Activated T-helper 2 cell treated with anti-CD3 and anti-CD28 coated beads, Interferon-gamma antibody, Interleukin-2, Interleukin-4, amounts not matched to agents 10 μg/mL and 5 μg/mL and 100 μg/mL, durations not matched to agents 14 hours and 24 hours and 36 hours (primary cell): ENCODE measurements around the gene KDM4B. TPM values are rescaled to one million over a fixed set of nuclear protein-coding genes. Genes with fewer than 3 reads are reported as not detected.

Experiments
- DNase-seq: peaks from one replicate; pipeline ENCODE4 v3.0.0; 2021; ENCODE audit warnings: low spot score
- H3K27ac Mint-ChIP-seq: one replicate; pipeline ENCODE4 v1.8.0; 2021; ENCODE audit warnings: mixed read lengths
- H3K27me3 Mint-ChIP-seq: one replicate; pipeline ENCODE4 v1.8.0; 2021; ENCODE audit warnings: low read depth, mixed read lengths
- H3K36me3 Mint-ChIP-seq: one replicate; pipeline ENCODE4 v1.8.0; 2021; ENCODE audit warnings: low read depth, mixed read lengths
- H3K4me1 Mint-ChIP-seq: one replicate; pipeline ENCODE4 v1.8.0; 2021; ENCODE audit warnings: low read depth, mixed read lengths
- H3K4me3 Mint-ChIP-seq: one replicate; pipeline ENCODE4 v1.8.0; 2021; ENCODE audit warnings: low read depth, mild to moderate bottlenecking, moderate library complexity, mixed read lengths
- H3K9me3 Mint-ChIP-seq: one replicate; pipeline ENCODE4 v1.8.0; 2021; ENCODE audit warnings: mixed read lengths
- intact Hi-C: fragments of 100-400 bp; cut with micrococcal nuclease; formaldehyde crosslinking; loops from one replicate; pipeline ENCODE4 v1.15.1; 2023
- total RNA-seq: library from RNA; stranded (reverse); gene quantifications from 2 replicates; pipeline ENCODE4 v1.2.3, GENCODE V29; 2022

The KDM4B gene
- total RNA-seq, 1 donor from 2014 or later, result 51.7 TPM

DNA sequence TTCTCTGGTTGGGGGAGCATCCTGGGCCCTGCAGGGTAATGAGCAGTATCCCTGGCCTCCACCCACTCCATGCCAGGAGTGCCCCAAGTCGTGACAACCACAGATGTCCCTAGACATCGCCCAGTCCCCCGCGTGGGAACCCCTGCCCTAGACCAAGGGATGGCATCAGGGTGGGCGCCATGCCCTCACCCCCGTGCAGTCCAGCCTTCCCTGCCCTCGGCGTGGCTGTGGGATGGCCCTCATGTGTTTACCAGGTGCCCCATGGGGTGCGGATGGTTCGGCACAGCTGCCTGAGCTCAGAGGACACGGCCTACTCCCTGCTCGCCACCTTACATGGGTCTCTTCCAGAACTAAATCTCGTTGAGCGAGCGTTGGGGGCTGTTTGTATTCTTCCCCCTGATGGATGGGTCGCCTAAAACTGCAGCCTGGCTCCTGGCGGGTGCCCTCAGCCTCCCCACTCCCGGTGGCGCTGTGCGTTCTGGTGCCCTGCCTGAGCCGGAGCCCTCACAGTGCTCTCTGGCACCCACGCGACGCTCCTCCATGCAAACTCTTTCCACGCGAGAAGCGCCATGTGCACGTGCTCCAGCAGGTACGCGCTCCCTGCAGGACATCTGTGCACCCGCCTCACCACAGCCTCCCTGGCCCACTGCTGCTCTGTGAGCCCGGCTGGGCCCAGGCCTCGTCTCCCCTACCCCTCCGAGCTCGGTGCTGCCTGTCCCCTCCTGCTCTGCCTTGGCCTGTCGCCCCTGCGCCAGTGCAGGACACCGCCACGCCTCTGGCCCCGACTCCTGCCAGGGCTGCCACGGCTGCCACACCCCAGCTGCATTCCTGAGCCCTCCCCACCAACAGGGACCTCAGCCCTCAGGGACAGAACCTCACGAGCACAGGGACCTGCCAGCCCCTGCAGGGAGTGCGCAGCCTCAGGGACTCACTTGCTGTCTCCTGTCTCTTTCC, 145.0 kb downstream of the KDM4B start:
- no peaks in the 10 kb centered on the region for H3K9me3 Mint-ChIP-seq
- H3K27ac Mint-ChIP-seq, result no peak overlapping the region
- intact Hi-C loops, result no loop called here
- H3K4me3 Mint-ChIP-seq, result no peak overlapping the region
- peaks cover 26% of the 10 kb centered on the region for H3K36me3 Mint-ChIP-seq
- no peak for DNase-seq
- H3K27me3 Mint-ChIP-seq, result no peaks in the 10 kb centered on the region
- H3K4me1 Mint-ChIP-seq, result no peaks in the 10 kb centered on the region

DNA sequence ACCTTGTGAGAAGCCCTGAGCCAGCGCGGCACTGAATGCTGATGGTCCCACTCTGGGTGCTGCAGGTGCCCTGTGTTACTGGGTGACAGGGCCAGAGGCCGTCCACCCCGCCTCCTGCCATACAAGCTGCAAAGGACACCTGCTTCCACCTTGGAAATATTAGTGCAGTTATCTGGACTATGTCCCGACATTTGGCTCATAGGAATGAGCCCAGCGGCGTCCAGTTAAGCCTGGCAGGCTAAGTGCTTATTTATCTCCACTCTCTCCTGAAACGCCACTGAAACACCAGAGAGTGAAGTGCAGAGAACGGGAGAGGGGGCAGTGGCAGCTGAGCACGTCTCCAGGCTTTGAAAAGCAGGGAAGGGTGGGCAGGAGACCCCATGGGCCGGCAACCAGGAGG, 145.8 kb downstream of the KDM4B start:
- Mint-ChIP-seq H3K36me3 (peaks cover 26% of the 10 kb centered on the region), H3K27ac (no peak overlapping the region), H3K4me3 (no peak overlapping the region), H3K9me3 (no peaks in the 10 kb centered on the region), H3K4me1 (no peaks in the 10 kb centered on the region), H3K27me3 (no peaks in the 10 kb centered on the region)
- DNase-seq, result no peak
- intact Hi-C loops, result no loop called here

DNA sequence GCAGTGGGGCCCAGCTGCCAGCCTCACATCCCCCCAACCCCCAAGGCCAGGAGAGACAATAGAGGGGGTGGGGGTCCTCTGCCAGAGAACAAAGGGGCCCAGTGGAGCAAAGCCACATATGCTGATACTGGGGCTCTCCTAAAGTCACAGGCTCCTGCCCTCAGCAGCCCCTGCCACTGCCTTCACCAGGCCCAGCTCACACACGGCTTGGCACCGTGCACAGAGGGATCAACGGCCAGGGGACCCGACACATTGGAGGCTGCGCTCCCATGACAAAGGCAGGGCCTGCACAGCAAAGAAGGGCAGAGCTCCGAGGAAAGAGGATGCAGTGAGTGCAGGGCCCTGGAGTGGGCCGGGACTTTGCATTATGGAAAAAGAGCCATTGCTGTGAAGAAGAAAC, 146.4 kb downstream of the KDM4B start:
- Mint-ChIP-seq H3K27me3 (no peaks in the 10 kb centered on the region), H3K4me1 (no peaks in the 10 kb centered on the region), H3K27ac (no peak overlapping the region), H3K4me3 (no peak overlapping the region), H3K36me3 (peaks cover 26% of the 10 kb centered on the region), H3K9me3 (no peaks in the 10 kb centered on the region)
- intact Hi-C loops, result no loop called here
- no peak for DNase-seq

DNA sequence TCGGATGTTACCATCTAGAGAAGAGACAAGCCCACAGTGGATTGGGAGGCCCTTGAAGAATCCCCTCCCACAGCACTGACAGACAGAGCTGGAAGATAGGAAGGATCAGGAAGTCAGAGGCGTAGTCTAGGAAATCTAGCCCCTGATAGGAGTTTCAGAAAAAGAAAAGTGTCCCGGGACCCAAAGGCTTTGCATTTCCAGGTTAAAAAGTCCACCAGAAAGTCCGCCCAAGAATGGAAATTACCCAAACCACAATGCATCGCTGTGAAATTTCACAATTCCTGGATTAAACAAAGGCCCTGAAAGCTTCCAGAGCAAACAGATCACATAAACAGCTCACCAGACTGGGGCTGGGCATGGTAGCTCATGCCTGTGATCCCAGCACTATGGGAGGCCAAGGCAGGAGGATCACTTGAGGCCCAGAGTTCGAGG, 146.9 kb downstream of the KDM4B start:
- no peaks in the 10 kb centered on the region for H3K4me1 Mint-ChIP-seq
- no peaks in the 10 kb centered on the region for H3K27me3 Mint-ChIP-seq
- H3K36me3 Mint-ChIP-seq, result peaks cover 26% of the 10 kb centered on the region
- no peak overlapping the region for H3K27ac Mint-ChIP-seq
- H3K9me3 Mint-ChIP-seq, result no peaks in the 10 kb centered on the region
- H3K4me3 Mint-ChIP-seq, result no peak overlapping the region
- no peak for DNase-seq
- intact Hi-C loops, result no loop called here

DNA sequence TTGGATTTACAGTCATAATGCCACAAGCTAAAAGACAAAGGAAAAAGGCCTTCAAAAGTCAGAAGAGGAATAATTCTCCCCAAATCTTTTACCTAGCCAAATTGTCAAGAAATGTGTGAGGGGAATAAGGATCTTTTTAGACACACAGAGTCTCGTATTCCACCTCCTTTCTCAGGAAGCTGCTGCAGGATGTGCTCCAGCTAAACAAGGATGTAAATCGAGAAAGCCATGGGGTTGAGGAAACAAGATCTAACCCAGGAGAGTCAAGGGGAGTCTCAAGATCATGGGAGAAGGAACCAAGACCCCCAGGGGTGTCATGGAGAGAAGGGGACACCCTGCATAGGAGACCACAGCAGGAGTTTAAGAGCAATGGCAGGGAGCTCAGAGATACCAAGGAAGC, 147.4 kb downstream of the KDM4B start:
- no peak overlapping the region for H3K4me3 Mint-ChIP-seq
- peaks cover 26% of the 10 kb centered on the region for H3K36me3 Mint-ChIP-seq
- no peak for DNase-seq
- intact Hi-C loops, result no loop called here
- H3K9me3 Mint-ChIP-seq, result no peaks in the 10 kb centered on the region
- no peaks in the 10 kb centered on the region for H3K4me1 Mint-ChIP-seq
- H3K27ac Mint-ChIP-seq, result no peak overlapping the region
- H3K27me3 Mint-ChIP-seq, result no peaks in the 10 kb centered on the region

DNA sequence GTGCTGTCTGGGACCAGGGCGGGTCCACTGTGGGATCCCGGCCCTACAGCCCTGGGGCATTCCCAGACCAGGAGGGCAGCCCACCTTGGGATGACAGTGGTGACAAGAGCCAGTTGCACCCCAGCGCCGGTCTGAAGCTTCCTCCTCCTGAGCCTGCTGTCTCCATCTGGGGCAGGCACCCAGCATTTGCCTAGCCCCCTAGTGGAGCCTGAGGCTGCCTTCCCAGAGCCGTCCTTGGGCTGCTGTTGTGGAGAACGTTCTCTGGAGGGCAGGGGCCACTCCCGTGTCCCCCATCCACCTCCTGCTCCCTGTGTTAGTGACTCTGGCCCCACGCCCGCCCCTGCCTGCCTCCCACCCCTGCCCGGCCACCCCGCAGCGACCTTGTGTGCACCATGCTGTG, 148.5 kb downstream of the KDM4B start:
- peaks cover 25% of the 10 kb centered on the region for H3K36me3 Mint-ChIP-seq
- H3K27ac Mint-ChIP-seq, result no peak overlapping the region
- no peaks in the 10 kb centered on the region for H3K4me1 Mint-ChIP-seq
- DNase-seq, result no peak
- intact Hi-C loops, result no loop called here
- no peaks in the 10 kb centered on the region for H3K9me3 Mint-ChIP-seq
- H3K4me3 Mint-ChIP-seq, result no peak overlapping the region
- no peaks in the 10 kb centered on the region for H3K27me3 Mint-ChIP-seq

DNA sequence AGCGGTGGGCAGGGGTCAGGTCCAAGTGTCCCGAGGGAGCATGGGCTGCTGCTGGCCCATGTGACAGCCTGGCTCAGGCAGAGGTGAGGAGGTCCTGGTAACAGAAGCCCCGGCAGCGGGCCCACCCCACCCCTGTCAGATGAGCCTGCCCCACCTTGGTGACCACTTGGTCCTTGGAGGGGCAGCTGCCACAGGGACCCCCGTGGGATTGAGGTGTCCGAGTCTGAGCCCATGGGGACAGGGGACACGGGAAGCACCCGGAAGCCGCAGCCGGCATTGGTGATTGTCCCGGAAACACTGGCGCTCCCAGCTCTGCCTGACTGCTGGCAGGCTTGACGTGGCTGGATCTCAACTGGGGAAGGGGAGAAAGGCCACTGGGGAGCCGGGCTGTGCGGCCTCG, 149.1 kb downstream of the KDM4B start:
- intact Hi-C loops, result no loop called here
- no peaks in the 10 kb centered on the region for H3K4me1 Mint-ChIP-seq
- H3K36me3 Mint-ChIP-seq, result peaks cover 23% of the 10 kb centered on the region
- H3K9me3 Mint-ChIP-seq, result no peaks in the 10 kb centered on the region
- DNase-seq, result no peak
- H3K27ac Mint-ChIP-seq, result no peak overlapping the region
- H3K4me3 Mint-ChIP-seq, result no peak overlapping the region
- H3K27me3 Mint-ChIP-seq, result no peaks in the 10 kb centered on the region

DNA sequence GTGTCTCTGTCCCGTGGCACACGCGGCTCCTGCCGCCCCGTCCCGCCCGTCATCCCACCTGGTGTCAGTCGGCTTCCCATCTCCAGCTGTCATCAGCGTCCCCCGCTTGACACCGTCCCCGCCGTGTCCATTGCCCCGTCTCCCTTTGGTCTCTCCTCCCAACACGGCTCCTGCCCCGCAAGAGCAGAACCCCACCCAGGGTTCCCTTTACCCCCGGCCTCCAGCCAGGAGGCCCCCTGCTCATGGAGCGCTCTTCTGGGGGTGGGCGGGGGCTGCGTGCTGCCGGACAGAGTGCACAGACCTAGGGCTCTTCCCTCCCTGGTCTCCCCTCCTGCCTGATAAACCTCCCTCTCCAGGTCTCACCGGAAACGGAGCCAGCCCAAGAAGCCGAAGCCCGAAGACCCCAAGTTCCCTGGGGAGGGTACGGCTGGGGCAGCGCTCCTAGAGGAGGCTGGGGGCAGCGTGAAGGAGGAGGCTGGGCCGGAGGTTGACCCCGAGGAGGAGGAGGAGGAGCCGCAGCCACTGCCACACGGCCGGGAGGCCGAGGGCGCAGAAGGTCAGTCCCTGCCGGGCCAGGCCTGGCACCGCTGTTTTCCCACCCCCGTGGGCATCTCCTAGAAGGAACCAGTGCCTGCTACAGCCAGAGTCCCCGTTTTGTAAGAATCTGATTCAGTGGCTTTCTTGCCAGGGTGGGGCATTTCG, 150.5 kb downstream of the KDM4B start:
- H3K27ac Mint-ChIP-seq, result no peak overlapping the region
- no peaks in the 10 kb centered on the region for H3K27me3 Mint-ChIP-seq
- H3K36me3 Mint-ChIP-seq, result peaks cover 23% of the 10 kb centered on the region
- intact Hi-C loops, result no loop called here
- DNase-seq, result no peak
- no peak overlapping the region for H3K4me3 Mint-ChIP-seq
- H3K4me1 Mint-ChIP-seq, result no peaks in the 10 kb centered on the region
- H3K9me3 Mint-ChIP-seq, result no peaks in the 10 kb centered on the region

DNA sequence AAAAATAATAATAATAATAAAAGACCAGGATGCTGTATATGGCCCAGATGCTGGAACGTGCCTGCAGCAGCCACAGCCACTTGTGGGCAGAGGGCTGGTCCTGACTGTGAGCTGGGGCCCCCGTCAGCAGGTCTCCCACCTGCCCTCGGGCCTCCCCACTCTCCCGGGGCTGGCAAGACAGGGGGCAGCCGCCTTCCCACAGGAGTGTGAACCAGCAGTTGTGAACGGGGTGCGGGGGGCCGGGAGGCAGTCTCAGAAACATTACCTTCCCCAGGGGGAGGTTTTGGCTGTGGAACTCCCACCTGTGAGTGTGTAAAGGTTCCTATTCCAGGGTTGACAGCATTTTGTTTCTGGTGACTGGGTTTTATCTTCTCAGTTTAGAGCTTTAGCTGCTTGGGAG, 151.4 kb downstream of the KDM4B start:
- Mint-ChIP-seq H3K4me1 (no peaks in the 10 kb centered on the region), H3K27ac (no peak overlapping the region), H3K9me3 (no peaks in the 10 kb centered on the region), H3K27me3 (no peaks in the 10 kb centered on the region), H3K4me3 (no peak overlapping the region), H3K36me3 (peaks cover 19% of the 10 kb centered on the region)
- no peak for DNase-seq
- intact Hi-C loops, result no loop called here

DNA sequence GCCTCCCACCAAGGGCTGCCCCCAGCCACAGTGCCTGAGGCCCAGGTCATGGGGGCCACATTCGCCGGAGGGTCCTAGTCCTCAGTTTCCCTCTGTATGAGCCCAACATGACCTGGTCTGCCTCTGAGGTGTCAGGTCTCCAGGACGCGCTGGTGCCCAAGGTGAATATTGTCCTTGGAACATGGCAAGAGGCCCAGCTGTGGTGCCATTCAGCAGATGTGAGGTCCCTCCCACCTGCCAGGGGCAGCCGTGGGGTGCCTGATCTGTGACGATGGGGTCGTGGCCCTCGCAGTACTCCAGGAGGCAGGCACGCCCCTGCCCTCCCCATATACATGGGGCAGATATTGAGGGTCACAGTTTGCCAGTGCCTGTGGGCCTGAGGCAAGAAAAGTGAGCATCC, 151.9 kb downstream of the KDM4B start:
- Mint-ChIP-seq H3K4me1 (no peaks in the 10 kb centered on the region), H3K36me3 (peaks cover 14% of the 10 kb centered on the region), H3K4me3 (no peak overlapping the region), H3K27me3 (no peaks in the 10 kb centered on the region), H3K27ac (no peak overlapping the region), H3K9me3 (no peaks in the 10 kb centered on the region)
- no peak for DNase-seq
- intact Hi-C loops, result no loop called here

DNA sequence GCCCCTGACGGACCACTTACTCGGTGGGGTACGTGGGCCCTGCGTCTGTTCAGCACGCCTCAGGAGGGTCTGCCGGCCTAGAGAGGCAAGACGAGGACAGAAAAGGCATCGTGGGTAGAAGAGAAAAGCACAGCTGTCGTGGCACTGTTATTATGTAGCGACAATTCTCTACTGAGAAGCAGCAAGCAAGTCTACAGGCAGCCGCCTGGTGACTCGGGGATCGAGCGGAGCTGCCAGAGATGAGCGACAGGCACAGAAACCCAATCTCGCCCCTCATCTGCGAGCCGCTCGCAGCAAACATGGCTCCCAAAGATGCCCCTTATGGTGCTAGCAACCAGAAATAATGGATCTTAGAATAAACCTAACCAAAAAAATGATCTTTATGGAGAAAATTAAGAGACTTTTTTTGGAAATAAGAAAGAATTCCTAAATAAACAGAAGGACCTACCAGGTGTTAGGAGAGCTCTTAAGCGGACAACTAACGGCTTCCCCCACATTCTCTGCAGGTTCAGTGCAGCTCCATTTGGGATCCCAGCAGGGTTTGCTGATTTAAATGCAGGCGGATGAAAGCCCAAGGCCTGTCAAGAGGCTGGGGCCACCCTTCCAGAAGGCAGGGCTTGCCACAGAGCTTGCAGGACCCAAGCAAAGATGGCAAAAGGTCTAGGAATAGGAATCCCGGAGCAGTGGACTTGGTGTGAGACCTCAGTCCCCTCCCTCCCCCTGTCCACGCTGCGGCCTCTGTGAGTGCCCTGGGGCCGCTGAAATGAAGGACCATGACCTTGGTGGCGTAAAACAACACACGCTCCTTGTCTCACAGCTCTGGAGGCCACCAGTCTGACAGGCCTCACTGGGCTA, 152.6 kb downstream of the KDM4B start:
- Mint-ChIP-seq H3K27ac (no peak overlapping the region), H3K4me3 (no peak overlapping the region), H3K9me3 (no peaks in the 10 kb centered on the region), H3K4me1 (no peaks in the 10 kb centered on the region), H3K36me3 (peaks cover 11% of the 10 kb centered on the region), H3K27me3 (no peaks in the 10 kb centered on the region)
- intact Hi-C loops, result no loop called here
- no peak for DNase-seq

DNA sequence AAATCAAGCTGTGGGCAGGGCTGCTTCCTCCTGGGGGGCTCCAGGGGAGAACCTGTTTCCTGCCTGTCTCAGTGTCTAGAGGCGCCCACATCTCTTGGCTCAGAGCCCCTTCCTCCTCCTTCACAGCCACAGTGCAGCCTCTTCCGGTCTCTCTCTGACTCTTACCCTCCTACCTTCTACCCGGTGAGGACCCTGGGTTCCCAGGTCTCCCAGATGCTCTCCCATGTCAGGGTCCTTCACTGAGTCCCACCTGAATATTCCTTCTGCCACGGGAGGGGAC, 153.1 kb downstream of the KDM4B start:
- Mint-ChIP-seq H3K4me1 (no peaks in the 10 kb centered on the region), H3K27me3 (no peaks in the 10 kb centered on the region), H3K36me3 (peaks cover 8% of the 10 kb centered on the region), H3K4me3 (no peak overlapping the region), H3K9me3 (no peaks in the 10 kb centered on the region), H3K27ac (no peak overlapping the region)
- DNase-seq, result no peak
- intact Hi-C loops, result no loop called here
